Upper lobe of left lung (tissue), 6 donors: ENCODE results near the gene EXOC6B. TPM values are rescaled to one million over a fixed set of nuclear protein-coding genes. Genes with fewer than 3 reads are reported as not detected.

Source experiments
- ATAC-seq, 2 donors: fragments of 200-7000 bp; cut with Tn5 transposase; one replicate each; pipeline ENCODE4 v1.9.1; 2022; ENCODE audit warnings: mild to moderate bottlenecking in 2 of 2, moderate library complexity in 2 of 2; ENCODE audit not compliant: low FRiP score in 2 of 2
- DNase-seq, 2 donors: peaks; one replicate each; pipeline ENCODE4 v3.0.0-alpha.2; 2019 to 2020
- H3K27ac ChIP-seq, 4 donors: fragments of 200-600 bp; sonication (generic); one replicate each; pipeline ENCODE4 v1.5.1; 2016 to 2019
- H3K27me3 ChIP-seq, 4 donors: fragments of 200-600 bp; sonication (generic); one replicate each; pipeline ENCODE4 v1.5.1; 2017 to 2019
- H3K36me3 ChIP-seq, 4 donors: fragments of 200-600 bp; sonication (generic); one replicate each; pipeline ENCODE4 v1.5.1; 2016 to 2019
- H3K4me1 ChIP-seq, 4 donors: fragments of 200-600 bp; sonication (generic); one replicate each; pipeline ENCODE4 v1.5.1; 2018 to 2019
- H3K4me3 ChIP-seq, 4 donors: fragments of 200-600 bp; sonication (generic); one replicate each; pipeline ENCODE4 v1.5.1; 2017 to 2019; ENCODE audit warnings: mild to moderate bottlenecking in 2 of 4, moderate library complexity in 1 of 4
- H3K9me3 ChIP-seq, 4 donors: fragments of 200-600 bp; sonication (generic); one replicate each; pipeline ENCODE4 v1.5.1; 2018 to 2019
- CTCF ChIP-seq, 6 experiments: fragments of 450-650 bp in 4 of 6; fragments of 200-600 bp in 2 of 6; sonication (generic) in 2 of 6; IDR thresholded peaks; one replicate each; pipeline ENCODE4 v1.5.1; 2016 to 2019; ENCODE audit warnings: antibody characterized with exemption in 6 of 6
- EP300 ChIP-seq, 4 donors: sonication (generic); formaldehyde crosslinking; IDR thresholded peaks; one replicate each; pipeline ENCODE4 v1.5.1; 2017; ENCODE audit warnings: antibody characterized with exemption in 4 of 4, control low read depth in 2 of 4
- POLR2A ChIP-seq, 4 donors: fragments of 450-650 bp; IDR thresholded peaks; one replicate each; pipeline ENCODE4 v1.5.1; 2016 to 2017; ENCODE audit warnings: antibody characterized with exemption in 4 of 4, mild to moderate bottlenecking in 2 of 4
- POLR2AphosphoS5 ChIP-seq, 2 donors: sonication (generic); formaldehyde crosslinking; IDR thresholded peaks; one replicate each; pipeline ENCODE4 v1.5.1; 2017; ENCODE audit warnings: antibody characterized with exemption in 2 of 2
- WGBS, 2 donors: methylation state at CpG; one replicate each; pipeline ENCODE4 v1.1.5; 2017 to 2018; 5-methylcytosine and 5-hydroxymethylcytosine counted together
- total RNA-seq, 6 donors: library from RNA; depleted of rRNA in 4 of 6; stranded (reverse); fragments of >200 nt in 4 of 6; gene quantifications; one replicate each; pipeline versions ENCODE4 v1.1.0 to v1.2.1, GENCODE V29; 2016 to 2021
- donor health status: DM: no; HTN: no; CAD: no; lungs with moderate emphysema.
- donor health status: DM: no; HTN: yes; CAD: no; lungs with severe emphysema.

EXOC6B gene
- total RNA-seq, 6 donors from 2014 or later, result 11.0 to 56.6 (median 24.0) TPM

DNA sequence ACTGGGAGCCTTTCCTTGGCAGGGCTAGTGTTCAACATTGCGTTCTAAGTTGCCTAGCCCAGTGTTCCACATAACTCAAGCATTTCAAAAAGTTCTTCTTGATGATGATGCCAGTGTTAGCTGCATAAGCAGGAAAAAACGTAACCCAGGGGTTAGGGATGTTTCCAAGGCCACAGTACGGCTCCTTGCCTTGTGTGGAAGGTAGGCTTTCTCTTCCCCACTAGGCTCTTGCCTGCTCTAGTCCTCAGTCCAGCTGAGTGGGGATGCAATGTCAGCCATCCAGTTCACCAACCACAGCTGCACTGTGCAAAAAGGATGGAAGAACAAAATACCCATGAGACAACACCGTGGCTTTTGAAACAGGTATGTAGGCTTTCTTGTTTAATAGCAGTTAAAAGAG, 650.2 kb downstream of the EXOC6B start:
- no peak for TF ChIP-seq CTCF (IDR thresholded peaks at IDR 0.05)
- TF ChIP-seq POLR2A (IDR thresholded peaks at IDR 0.05), result no peak
- no peak for TF ChIP-seq EP300 (IDR thresholded peaks at IDR 0.05)
- TF ChIP-seq POLR2AphosphoS5 (IDR thresholded peaks at IDR 0.05), result no peak
- WGBS, 2 donors, result 91 to 94% methylated on average over 4 of the region's 4 CpGs
- peaks cover 0 to 28% (median 9%) of the 10 kb centered on the region in 4 donors for H3K36me3 ChIP-seq
- no peaks in the 10 kb centered on the region for H3K27me3 ChIP-seq
- H3K4me1 ChIP-seq, result no peaks in the 10 kb centered on the region
- DNase-seq (no peak), ATAC-seq (no peak)
- H3K27ac ChIP-seq, result no peak overlapping the region
- no peak overlapping the region for H3K4me3 ChIP-seq
- no peaks in the 10 kb centered on the region for H3K9me3 ChIP-seq

DNA sequence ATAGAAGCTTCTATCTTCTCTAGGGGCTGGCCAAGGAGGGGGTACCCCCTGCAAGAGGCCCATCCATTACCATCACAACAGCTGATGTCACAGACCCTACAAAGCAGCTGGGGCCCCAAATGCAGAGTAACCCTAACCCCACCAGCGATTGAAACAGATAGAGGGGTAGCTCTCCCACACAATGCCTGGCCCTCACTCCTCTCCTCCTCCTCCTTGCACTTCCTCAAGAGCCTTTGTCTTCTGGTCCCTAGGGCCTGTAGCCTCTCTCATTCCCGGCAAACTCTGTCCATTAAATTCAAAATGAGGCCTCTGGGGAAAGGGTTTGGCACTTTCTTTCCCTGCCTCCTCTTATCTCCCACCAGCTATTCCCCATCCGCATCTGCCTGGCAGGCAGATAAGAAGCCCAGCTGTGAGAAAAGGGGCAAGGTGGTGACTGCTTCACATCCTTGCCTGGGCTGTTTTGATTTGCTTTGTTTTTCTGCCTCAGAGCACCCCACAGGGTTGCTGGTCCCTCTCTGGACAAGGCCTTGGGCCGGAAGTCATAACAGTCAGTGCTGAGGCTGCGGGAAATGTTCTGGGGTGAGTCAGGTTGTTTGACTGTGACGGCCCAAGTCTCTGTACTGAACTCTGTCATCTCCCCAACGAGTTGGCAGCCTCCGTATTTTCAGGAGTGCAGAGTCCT, 652.1 kb downstream of the EXOC6B start:
- ATAC-seq (peak in 1 of 2 donors; percentile 20), DNase-seq (no peak)
- Histone ChIP-seq H3K36me3 (peaks cover 0 to 19% (median 5%) of the 10 kb centered on the region in 4 donors), H3K4me1 (no peaks in the 10 kb centered on the region), H3K27me3 (no peaks in the 10 kb centered on the region), H3K27ac (no peak overlapping the region), H3K9me3 (no peaks in the 10 kb centered on the region), H3K4me3 (no peak overlapping the region)
- no peak for TF ChIP-seq CTCF (IDR thresholded peaks at IDR 0.05)
- no peak for TF ChIP-seq EP300 (IDR thresholded peaks at IDR 0.05)
- no peak for TF ChIP-seq POLR2AphosphoS5 (IDR thresholded peaks at IDR 0.05)
- no peak for TF ChIP-seq POLR2A (IDR thresholded peaks at IDR 0.05)
- 69 to 84% methylated on average over 8 of the region's 8 CpGs for WGBS, 2 donors

DNA sequence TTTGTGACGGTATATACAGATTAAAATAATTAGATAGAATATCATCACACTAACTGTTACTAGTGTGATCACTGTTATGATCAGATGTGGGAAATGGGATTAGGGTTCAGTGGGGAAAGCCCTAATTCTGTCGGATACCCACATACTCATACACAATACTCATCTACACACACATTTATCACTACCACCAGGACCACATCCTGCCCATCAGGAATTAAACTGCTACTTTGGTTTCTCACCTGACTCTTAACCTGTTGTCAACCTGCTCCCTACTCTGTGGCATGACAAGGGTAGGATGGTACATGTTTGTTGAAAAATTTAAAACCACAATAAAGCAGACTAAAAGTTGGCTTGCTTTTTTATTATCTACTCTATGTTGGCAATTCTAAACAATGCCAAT, 653.4 kb downstream of the EXOC6B start:
- Histone ChIP-seq H3K9me3 (no peaks in the 10 kb centered on the region), H3K27me3 (no peaks in the 10 kb centered on the region), H3K36me3 (peaks cover 0 to 6% (median 0%) of the 10 kb centered on the region in 4 donors), H3K4me1 (no peaks in the 10 kb centered on the region), H3K4me3 (no peak overlapping the region), H3K27ac (no peak overlapping the region)
- 87 to 89% methylated on average over 2 of the region's 2 CpGs for WGBS, 2 donors
- DNase-seq (no peak), ATAC-seq (no peak)
- no peak for TF ChIP-seq EP300 (IDR thresholded peaks at IDR 0.05)
- no peak for TF ChIP-seq CTCF (IDR thresholded peaks at IDR 0.05)
- no peak for TF ChIP-seq POLR2A (IDR thresholded peaks at IDR 0.05)
- TF ChIP-seq POLR2AphosphoS5 (IDR thresholded peaks at IDR 0.05), result no peak

DNA sequence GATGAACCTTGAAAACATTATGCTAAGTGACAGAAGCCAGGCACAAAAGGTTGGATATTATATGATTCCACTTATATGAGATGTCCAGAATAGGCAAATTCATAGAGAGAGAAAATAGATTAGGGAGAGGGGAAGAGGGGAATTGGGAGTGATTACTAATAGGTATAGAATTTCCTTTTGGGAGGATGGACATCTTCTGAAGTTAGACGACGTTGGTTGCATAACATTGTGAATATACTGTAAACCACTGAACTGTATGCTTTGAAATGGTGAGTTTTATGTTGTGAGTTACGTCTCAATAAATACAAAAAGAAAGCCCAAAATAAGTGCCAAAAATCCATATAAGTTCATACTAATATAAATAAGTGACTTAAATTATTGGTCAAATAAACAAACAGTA, 659.6 kb downstream of the EXOC6B start:
- Histone ChIP-seq H3K9me3 (no peaks in the 10 kb centered on the region), H3K27me3 (no peaks in the 10 kb centered on the region), H3K4me3 (no peak overlapping the region), H3K36me3 (no peaks in the 10 kb centered on the region), H3K27ac (no peak overlapping the region), H3K4me1 (no peaks in the 10 kb centered on the region)
- TF ChIP-seq POLR2AphosphoS5 (IDR thresholded peaks at IDR 0.05) (no peak), POLR2A (IDR thresholded peaks at IDR 0.05) (no peak), EP300 (IDR thresholded peaks at IDR 0.05) (no peak), CTCF (IDR thresholded peaks at IDR 0.05) (no peak)
- WGBS, 2 donors, result 76 to 85% methylated on average over 3 of the region's 3 CpGs
- no peak for DNase-seq
- no peak for ATAC-seq

- Histone ChIP-seq H3K27ac (no peak overlapping the region), H3K27me3 (no peaks in the 10 kb centered on the region), H3K4me1 (no peaks in the 10 kb centered on the region), H3K36me3 (no peaks in the 10 kb centered on the region), H3K4me3 (no peak overlapping the region), H3K9me3 (no peaks in the 10 kb centered on the region)
- ATAC-seq (no peak), DNase-seq (no peak)
- TF ChIP-seq EP300 (IDR thresholded peaks at IDR 0.05), result no peak
- TF ChIP-seq POLR2AphosphoS5 (IDR thresholded peaks at IDR 0.05), result no peak
- WGBS, 2 donors, result 81 to 93% methylated on average over 3 of the region's 3 CpGs
These were observed 660.0 kb downstream of the EXOC6B start for GRCh38 chr2:72165792-72166191.
